Mesendoderm (in vitro differentiated cells): Measurements from ENCODE around the gene HHIPL1.

Experiments used
- DNase-seq: peaks from one replicate; pipeline ENCODE4 v3.0.0; 2013
- H2AK5ac ChIP-seq: 2 replicates; pipeline ENCODE4 v1.6.1; 2013; ENCODE audit warnings: low read length, inconsistent platforms
- H2BK120ac ChIP-seq: 2 replicates; pipeline ENCODE4 v1.6.1; 2013; ENCODE audit warnings: low read depth, mild to moderate bottlenecking, low read length, moderate library complexity, mixed read lengths
- H2BK15ac ChIP-seq: replicated peaks from 2 replicates; pipeline ENCODE4 v1.6.1; 2013; ENCODE audit warnings: low read depth, mild to moderate bottlenecking, moderate library complexity
- H2BK5ac ChIP-seq: 2 replicates; pipeline ENCODE4 v1.6.1; 2013; ENCODE audit warnings: low read length, inconsistent platforms
- H3K18ac ChIP-seq: 2 replicates; pipeline ENCODE4 v1.6.1; 2013; ENCODE audit warnings: mild to moderate bottlenecking, low read length, mixed read lengths
- H3K23ac ChIP-seq: one replicate; pipeline ENCODE4 v1.6.1; 2013; ENCODE audit warnings: low read length
- H3K27ac ChIP-seq: 2 replicates; pipeline ENCODE4 v1.5.1; 2013; ENCODE audit warnings: low read depth, mild to moderate bottlenecking, inconsistent platforms, low read length, moderate library complexity
- H3K27me3 ChIP-seq: 2 replicates; pipeline ENCODE4 v1.6.1; 2013; ENCODE audit warnings: low read length, control low read depth, mild to moderate bottlenecking, inconsistent platforms; ENCODE audit not compliant: insufficient read depth, poor library complexity
- H3K36me3 ChIP-seq: 2 replicates; pipeline ENCODE4 v1.6.1; 2013; ENCODE audit warnings: low read length, inconsistent platforms; ENCODE audit not compliant: control insufficient read depth, insufficient read depth
- H3K4ac ChIP-seq: one replicate; pipeline ENCODE4 v1.6.1; 2013; ENCODE audit warnings: low read depth, mild to moderate bottlenecking, low read length, moderate library complexity
- H3K4me1 ChIP-seq: 2 replicates; pipeline ENCODE4 v1.6.1; 2013; ENCODE audit warnings: low read depth, low read length, inconsistent platforms; ENCODE audit not compliant: control insufficient read depth
- H3K4me2 ChIP-seq: 2 replicates; pipeline ENCODE4 v1.6.1; 2013; ENCODE audit warnings: low read length
- H3K4me3 ChIP-seq: 2 replicates; pipeline ENCODE4 v1.5.1; 2013; ENCODE audit warnings: mild to moderate bottlenecking, low read length
- H3K56ac ChIP-seq: one replicate; pipeline ENCODE4 v1.6.1; 2013; ENCODE audit warnings: low read length
- H3K79me1 ChIP-seq: 2 replicates; pipeline ENCODE4 v1.6.1; 2013; ENCODE audit warnings: low read length, inconsistent platforms
- H3K79me2 ChIP-seq: 2 replicates; pipeline ENCODE4 v1.6.1; 2013; ENCODE audit warnings: mild to moderate bottlenecking, low read length; ENCODE audit not compliant: control insufficient read depth, insufficient read depth
- H3K9ac ChIP-seq: 2 replicates; pipeline ENCODE4 v1.6.1; 2013; ENCODE audit warnings: low read length, inconsistent platforms
- H4K5ac ChIP-seq: one replicate; pipeline ENCODE4 v1.6.1; 2013; ENCODE audit warnings: low read length
- H4K8ac ChIP-seq: one replicate; pipeline ENCODE4 v1.6.1; 2013; ENCODE audit warnings: low read depth, mild to moderate bottlenecking, control low read depth, low read length, moderate library complexity
- WGBS: extraction: QIAGEN DNeasy Blood & Tissue Kit; methylation state at CpG from one replicate; pipeline ENCODE4 v1.1.7; 2013; ENCODE audit warnings: low lambda C conversion rate, missing lambda C conversion rate; ENCODE audit not compliant: insufficient coverage; ENCODE audit errors: extremely low coverage; 5-methylcytosine and 5-hydroxymethylcytosine counted together

The HHIPL1 gene

GRCh38 chr14:99704037-99704436 is 59.1 kb downstream of the HHIPL1 start:
- no peaks in the 10 kb centered on the region for H3K36me3 ChIP-seq
- no peak overlapping the region for H4K5ac ChIP-seq
- H2BK120ac ChIP-seq, result no peak overlapping the region
- no peak overlapping the region for H2BK5ac ChIP-seq
- H3K56ac ChIP-seq, result no peak overlapping the region
- WGBS, result no CpG with 5 or more reads among the region's 2 CpGs
- H2AK5ac ChIP-seq, result no peak overlapping the region
- H3K23ac ChIP-seq, result no peak overlapping the region
- H2BK15ac ChIP-seq, result no peak overlapping the region
- H3K18ac ChIP-seq, result no peak overlapping the region
- no peaks in the 10 kb centered on the region for H3K4me1 ChIP-seq
- no peaks in the 10 kb centered on the region for H3K27me3 ChIP-seq
- H4K8ac ChIP-seq, result no peak overlapping the region
- no peak overlapping the region for H3K27ac ChIP-seq
- no peak overlapping the region for H3K4me2 ChIP-seq
- H3K4me3 ChIP-seq, result no peak overlapping the region
- no peak overlapping the region for H3K4ac ChIP-seq
- H3K79me1 ChIP-seq, result no peaks in the 10 kb centered on the region
- DNase-seq, result no peak
- H3K9ac ChIP-seq, result no peak overlapping the region
- no peaks in the 10 kb centered on the region for H3K79me2 ChIP-seq

GRCh38 chr14:99706107-99706900 is 61.4 kb downstream of the HHIPL1 start:
- H3K9ac ChIP-seq, result no peak overlapping the region
- H2BK5ac ChIP-seq, result no peak overlapping the region
- no peak overlapping the region for H4K5ac ChIP-seq
- no peak overlapping the region for H2BK15ac ChIP-seq
- DNase-seq, result no peak
- no peaks in the 10 kb centered on the region for H3K36me3 ChIP-seq
- no peak overlapping the region for H3K23ac ChIP-seq
- no peak overlapping the region for H3K27ac ChIP-seq
- H3K4me1 ChIP-seq, result no peaks in the 10 kb centered on the region
- no peaks in the 10 kb centered on the region for H3K27me3 ChIP-seq
- H2AK5ac ChIP-seq, result no peak overlapping the region
- H3K56ac ChIP-seq, result no peak overlapping the region
- H3K4me3 ChIP-seq, result no peak overlapping the region
- H3K79me1 ChIP-seq, result no peaks in the 10 kb centered on the region
- H3K18ac ChIP-seq, result no peak overlapping the region
- no peak overlapping the region for H2BK120ac ChIP-seq
- no peak overlapping the region for H3K4ac ChIP-seq
- H4K8ac ChIP-seq, result no peak overlapping the region
- no CpG with 5 or more reads among the region's 8 CpGs for WGBS
- no peaks in the 10 kb centered on the region for H3K79me2 ChIP-seq
- no peak overlapping the region for H3K4me2 ChIP-seq

- Histone ChIP-seq H3K27ac (no peak overlapping the region), H3K4ac (no peak overlapping the region), H3K36me3 (no peaks in the 10 kb centered on the region), H3K18ac (no peak overlapping the region), H3K27me3 (no peaks in the 10 kb centered on the region), H3K4me2 (no peak overlapping the region), H2BK5ac (no peak overlapping the region), H3K9ac (no peak overlapping the region), H4K5ac (no peak overlapping the region), H3K79me2 (no peaks in the 10 kb centered on the region), H3K56ac (no peak overlapping the region), H2BK120ac (no peak overlapping the region), H3K4me1 (no peaks in the 10 kb centered on the region), H3K79me1 (no peaks in the 10 kb centered on the region), H2AK5ac (no peak overlapping the region), H2BK15ac (no peak overlapping the region), H3K4me3 (no peak overlapping the region), H4K8ac (no peak overlapping the region), H3K23ac (no peak overlapping the region)
- no peak for DNase-seq
- no CpG with 5 or more reads among the region's 2 CpGs for WGBS
These were observed 62.5 kb downstream of the HHIPL1 start for GRCh38 chr14:99707420-99707819.

GRCh38 chr14:99707921-99708320 is 63.0 kb downstream of the HHIPL1 start:
- H2BK15ac ChIP-seq, result no peak overlapping the region
- H4K8ac ChIP-seq, result no peak overlapping the region
- no peak overlapping the region for H3K4me3 ChIP-seq
- WGBS, result no CpG with 5 or more reads among the region's 9 CpGs
- H3K79me2 ChIP-seq, result no peaks in the 10 kb centered on the region
- no peak overlapping the region for H3K4ac ChIP-seq
- H2BK5ac ChIP-seq, result no peak overlapping the region
- no peak overlapping the region for H3K18ac ChIP-seq
- H3K4me2 ChIP-seq, result no peak overlapping the region
- H3K56ac ChIP-seq, result no peak overlapping the region
- H3K4me1 ChIP-seq, result no peaks in the 10 kb centered on the region
- H3K36me3 ChIP-seq, result no peaks in the 10 kb centered on the region
- H3K27ac ChIP-seq, result no peak overlapping the region
- H2BK120ac ChIP-seq, result no peak overlapping the region
- DNase-seq, result no peak
- no peak overlapping the region for H3K9ac ChIP-seq
- H4K5ac ChIP-seq, result no peak overlapping the region
- H3K23ac ChIP-seq, result no peak overlapping the region
- no peaks in the 10 kb centered on the region for H3K79me1 ChIP-seq
- H2AK5ac ChIP-seq, result no peak overlapping the region
- H3K27me3 ChIP-seq, result no peaks in the 10 kb centered on the region

- Histone ChIP-seq H3K4ac (no peak overlapping the region), H3K23ac (no peak overlapping the region), H3K4me3 (no peak overlapping the region), H2BK15ac (no peak overlapping the region), H3K4me1 (no peaks in the 10 kb centered on the region), H3K4me2 (no peak overlapping the region), H3K36me3 (no peaks in the 10 kb centered on the region), H3K27me3 (no peaks in the 10 kb centered on the region), H4K5ac (no peak overlapping the region), H3K27ac (no peak overlapping the region), H3K18ac (no peak overlapping the region), H2BK120ac (no peak overlapping the region), H3K9ac (no peak overlapping the region), H2AK5ac (no peak overlapping the region), H3K79me2 (no peaks in the 10 kb centered on the region), H4K8ac (no peak overlapping the region), H2BK5ac (no peak overlapping the region), H3K79me1 (no peaks in the 10 kb centered on the region), H3K56ac (no peak overlapping the region)
- no CpG with 5 or more reads among the region's 7 CpGs for WGBS
- DNase-seq, result no peak
These were observed 63.5 kb downstream of the HHIPL1 start for GRCh38 chr14:99708449-99708848.

GRCh38 chr14:99713972-99714371 is 69.0 kb downstream of the HHIPL1 start:
- H3K27me3 ChIP-seq, result no peaks in the 10 kb centered on the region
- H3K9ac ChIP-seq, result no peak overlapping the region
- H2BK15ac ChIP-seq, result no peak overlapping the region
- H3K18ac ChIP-seq, result no peak overlapping the region
- no peaks in the 10 kb centered on the region for H3K79me2 ChIP-seq
- no peaks in the 10 kb centered on the region for H3K4me1 ChIP-seq
- no peak overlapping the region for H3K23ac ChIP-seq
- H3K4me3 ChIP-seq, result no peak overlapping the region
- no peak overlapping the region for H2AK5ac ChIP-seq
- no peak overlapping the region for H3K4ac ChIP-seq
- WGBS, result no CpG with 5 or more reads among the region's 3 CpGs
- DNase-seq, result no peak
- no peaks in the 10 kb centered on the region for H3K36me3 ChIP-seq
- no peak overlapping the region for H3K56ac ChIP-seq
- H4K8ac ChIP-seq, result no peak overlapping the region
- H2BK120ac ChIP-seq, result no peak overlapping the region
- no peak overlapping the region for H2BK5ac ChIP-seq
- H3K4me2 ChIP-seq, result no peak overlapping the region
- no peak overlapping the region for H4K5ac ChIP-seq
- no peak overlapping the region for H3K27ac ChIP-seq
- no peaks in the 10 kb centered on the region for H3K79me1 ChIP-seq
